ENCODE measurements around the gene SPTLC2. TPM values are rescaled to one million over a fixed set of nuclear protein-coding genes. Genes with fewer than 3 reads are reported as not detected.

The SPTLC2 gene
- total RNA-seq, 1 experiment from 2014 or later, result 32.6 TPM

DNA sequence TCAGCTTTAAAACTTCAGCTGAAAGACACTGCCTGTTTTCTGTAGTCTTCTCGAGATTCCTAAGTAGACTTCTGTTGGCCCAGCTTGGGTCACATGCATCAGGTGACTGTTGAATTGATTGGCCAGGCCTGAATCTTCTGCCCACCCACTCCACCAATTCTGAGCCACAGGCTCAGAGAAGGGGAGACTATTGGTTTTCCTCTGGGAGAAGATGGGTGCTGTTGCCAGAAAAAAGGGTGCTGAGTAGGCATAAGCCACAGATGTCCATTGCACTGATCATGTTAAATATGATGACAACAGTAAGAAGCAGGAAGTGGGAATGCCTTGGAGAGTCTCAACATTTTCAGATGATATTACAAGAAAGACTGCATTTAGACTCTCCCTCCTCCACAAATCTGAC is 6.8 kb upstream of the SPTLC2 start:
- no peak overlapping the region for H3T11ph ChIP-seq (ENCODE audit: low read length)
- H2BK12ac ChIP-seq (ENCODE audit: insufficient read length, low read depth, low read length), result no peak overlapping the region
- no peak overlapping the region for H4K5ac ChIP-seq (ENCODE audit: insufficient read length, low read depth, low read length)
- no peak overlapping the region for H2BK5ac ChIP-seq (ENCODE audit: insufficient read length, low read length)
- H3K27ac ChIP-seq (ENCODE audit: insufficient read length, low read depth, low read length), result no peak overlapping the region
- H3K27me3 Mint-ChIP-seq (ENCODE audit: low read depth), result peaks cover 3% of the 10 kb centered on the region
- no peak overlapping the region for H3K18ac ChIP-seq (ENCODE audit: insufficient read length, low read depth, low read length)
- H3K56ac ChIP-seq (ENCODE audit: insufficient read length, low read depth, low read length), result no peak overlapping the region
- H2AFZ ChIP-seq (ENCODE audit: low read length), result no peak overlapping the region
- TF ChIP-seq CTCF (conservative IDR thresholded peaks at IDR 0.05), result no peak
- H3K4me2 ChIP-seq (ENCODE audit: insufficient read depth, insufficient read length, low read length), result no peak overlapping the region
- H3K79me1 ChIP-seq (ENCODE audit: insufficient read depth, low read depth, low read length, poor library complexity, severe bottlenecking), result no peaks in the 10 kb centered on the region
- H4K8ac ChIP-seq (replicated peaks; ENCODE audit: insufficient read length, low read depth, low read length), result no peak overlapping the region
- H3K4me1 Mint-ChIP-seq, result peaks cover 1% of the 10 kb centered on the region in 2 experiments
- H3K4me1 ChIP-seq (ENCODE audit: insufficient read depth, low read length), result no peaks in the 10 kb centered on the region
- H2BK20ac ChIP-seq (ENCODE audit: low read depth, low read length, poor library complexity, severe bottlenecking), result no peak overlapping the region
- no CpG with 5 or more reads among the region's 1 CpG for WGBS (ENCODE audit: extremely low coverage, insufficient read length, low lambda C conversion rate)
- H2BK15ac ChIP-seq (ENCODE audit: low read depth, low read length), result no peak overlapping the region
- H2AK5ac ChIP-seq (ENCODE audit: insufficient read length, low read length), result no peak overlapping the region
- no peaks in the 10 kb centered on the region for H3K23me2 ChIP-seq (ENCODE audit: insufficient read length, low read depth, low read length, poor library complexity, severe bottlenecking)
- H3K9me3 Mint-ChIP-seq, result peaks cover 4 to 5% of the 10 kb centered on the region in 2 experiments; a peak in 3 of 5 replicates
- no peak overlapping the region for H3K27ac Mint-ChIP-seq
- no peak overlapping the region for H3K4me3 Mint-ChIP-seq
- no peak overlapping the region for H3K9ac ChIP-seq (ENCODE audit: extremely low read depth, insufficient read length, low read length)
- H4K20me1 ChIP-seq (ENCODE audit: control insufficient read depth, insufficient read depth, insufficient read length), result no peaks in the 10 kb centered on the region
- H3K4ac ChIP-seq (ENCODE audit: low read depth, low read length), result no peak overlapping the region
- H4K91ac ChIP-seq (ENCODE audit: insufficient read length, low read depth, low read length), result no peak overlapping the region
- H3K27me3 ChIP-seq (ENCODE audit: insufficient read depth, low read length), result no peaks in the 10 kb centered on the region
- no peak overlapping the region for H3K23ac ChIP-seq (ENCODE audit: insufficient read length, low read depth, low read length)
- H3K79me2 ChIP-seq (ENCODE audit: insufficient read depth, low read length), result no peaks in the 10 kb centered on the region
- no peak overlapping the region for H2BK120ac ChIP-seq (ENCODE audit: low read depth, low read length, poor library complexity, severe bottlenecking)
- no peak overlapping the region for H3K14ac ChIP-seq (ENCODE audit: insufficient read depth, low read length)
- no peaks in the 10 kb centered on the region for H3K9me3 ChIP-seq (ENCODE audit: control insufficient read depth, low read depth, low read length)
- DNase-seq, result no peak
- no peaks in the 10 kb centered on the region for H3K36me3 Mint-ChIP-seq (ENCODE audit: insufficient read depth in 1 of 3, low read depth in 3 of 3)
